Progenitor cell of endocrine pancreas (in vitro differentiated cells): ENCODE data around the gene CA5B. TPM values are rescaled to one million over a fixed set of nuclear protein-coding genes. Genes with fewer than 3 reads are reported as not detected.
"Not testable (repeated sequence)": the region's sequence is repeated elsewhere in the genome, so short reads cannot be mapped to it uniquely, and the experiment has no call there.

Experiments used
- DNase-seq: peaks from one replicate; pipeline ENCODE4 v3.0.0; 2021; ENCODE audit warnings: low spot score; ENCODE audit not compliant: unreplicated experiment
- H3K27ac Mint-ChIP-seq: 2 replicates; pipeline ENCODE4 v1.8.0; 2021; ENCODE audit warnings: mild to moderate bottlenecking, moderate library complexity, mixed read lengths
- H3K27me3 Mint-ChIP-seq: 2 replicates; pipeline ENCODE4 v1.8.0; 2021; ENCODE audit warnings: mixed read lengths
- H3K36me3 Mint-ChIP-seq: 2 replicates; pipeline ENCODE4 v1.8.0; 2022; ENCODE audit warnings: mixed read lengths; ENCODE audit not compliant: insufficient read depth
- H3K4me1 Mint-ChIP-seq: 2 replicates; pipeline ENCODE4 v1.8.0; 2021; ENCODE audit warnings: low read depth, mixed read lengths
- H3K4me3 Mint-ChIP-seq: 2 replicates; pipeline ENCODE4 v1.8.0; 2021; ENCODE audit warnings: low read depth, mild to moderate bottlenecking, moderate library complexity, mixed read lengths
- H3K9me3 Mint-ChIP-seq: 2 replicates; pipeline ENCODE4 v1.8.0; 2021; ENCODE audit warnings: low read depth, mixed read lengths
- long read RNA-seq: library from polyadenylated mRNA; unstranded; transcript quantifications from one replicate; pipeline ENCODE4 v2.0.0, GENCODE V29; 2020
- total RNA-seq: library from RNA; stranded (reverse); gene quantifications from 2 replicates; pipeline ENCODE4 v1.2.1, GENCODE V29; 2021
- TF ChIP-seq, protein P1 (sequence below): fragments of 200-600 bp; sonication (generic); IDR thresholded peaks from one replicate; pipeline ENCODE4 v1.5.0; 2021; ENCODE audit warnings: antibody characterized with exemption, mild to moderate bottlenecking; ENCODE audit not compliant: unreplicated experiment

The CA5B gene
- total RNA-seq = 9.3 and 9.7 TPM in 2 replicates
- long read RNA-seq, partial matches to known transcripts = 0 of 6 reads
- long read RNA-seq, other reads (novel, unspliced or antisense) = 4 of 6 reads

- no peaks in the 10 kb centered on the region for H3K9me3 Mint-ChIP-seq
- DNase-seq = peak; percentile 99
- peaks cover 12% of the 10 kb centered on the region for H3K4me1 Mint-ChIP-seq
- peaks cover 24% of the 10 kb centered on the region for H3K27me3 Mint-ChIP-seq
- peak within 1 kb of the TSS; percentile 85 for H3K27ac Mint-ChIP-seq
- no peaks in the 10 kb centered on the region for H3K36me3 Mint-ChIP-seq
- peak within 1 kb of the TSS; percentile 84 for H3K4me3 Mint-ChIP-seq
- TF ChIP-seq, protein P1, sequence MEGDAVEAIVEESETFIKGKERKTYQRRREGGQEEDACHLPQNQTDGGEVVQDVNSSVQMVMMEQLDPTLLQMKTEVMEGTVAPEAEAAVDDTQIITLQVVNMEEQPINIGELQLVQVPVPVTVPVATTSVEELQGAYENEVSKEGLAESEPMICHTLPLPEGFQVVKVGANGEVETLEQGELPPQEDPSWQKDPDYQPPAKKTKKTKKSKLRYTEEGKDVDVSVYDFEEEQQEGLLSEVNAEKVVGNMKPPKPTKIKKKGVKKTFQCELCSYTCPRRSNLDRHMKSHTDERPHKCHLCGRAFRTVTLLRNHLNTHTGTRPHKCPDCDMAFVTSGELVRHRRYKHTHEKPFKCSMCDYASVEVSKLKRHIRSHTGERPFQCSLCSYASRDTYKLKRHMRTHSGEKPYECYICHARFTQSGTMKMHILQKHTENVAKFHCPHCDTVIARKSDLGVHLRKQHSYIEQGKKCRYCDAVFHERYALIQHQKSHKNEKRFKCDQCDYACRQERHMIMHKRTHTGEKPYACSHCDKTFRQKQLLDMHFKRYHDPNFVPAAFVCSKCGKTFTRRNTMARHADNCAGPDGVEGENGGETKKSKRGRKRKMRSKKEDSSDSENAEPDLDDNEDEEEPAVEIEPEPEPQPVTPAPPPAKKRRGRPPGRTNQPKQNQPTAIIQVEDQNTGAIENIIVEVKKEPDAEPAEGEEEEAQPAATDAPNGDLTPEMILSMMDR = peak; percentile 18
Observed at GRCh38 chrX:15737959-15738902, at the start of gene CA5B. Gene CA5B (plus strand): TSS chrX:15738270. CDS start chrX:15750024, 11,754 bp downstream.

DNA sequence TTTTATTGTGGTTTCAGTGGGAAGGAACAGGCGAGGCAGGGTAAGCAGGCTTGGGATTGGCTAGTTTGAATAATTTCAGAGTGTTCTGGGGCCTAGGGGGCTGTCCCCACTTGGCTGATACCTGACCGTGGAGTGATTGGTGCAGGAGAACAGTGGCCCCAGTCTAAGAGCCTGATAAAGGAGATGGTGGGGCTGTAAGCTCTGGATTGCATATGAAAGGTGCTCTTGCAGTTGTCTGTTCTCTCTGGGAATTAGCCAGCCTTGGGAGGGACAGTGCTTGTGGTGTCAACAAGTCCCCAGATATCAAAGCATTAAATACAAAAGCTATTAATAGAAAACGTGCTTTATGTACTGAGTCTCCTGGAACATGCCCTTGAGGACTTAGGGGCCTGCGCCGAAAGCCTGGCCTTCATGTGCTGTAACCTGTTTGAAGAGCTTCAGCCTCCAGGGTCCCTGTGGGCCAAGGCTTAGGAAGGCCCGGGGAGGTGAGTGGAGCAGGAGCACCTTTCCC lies 43.1 kb upstream of the CA5B start:
- Mint-ChIP-seq H3K9me3 (no peaks in the 10 kb centered on the region), H3K27ac (peak overlapping the region; percentile 2), H3K4me3 (no peak overlapping the region), H3K36me3 (peaks cover 7% of the 10 kb centered on the region), H3K27me3 (no peaks in the 10 kb centered on the region), H3K4me1 (no peaks in the 10 kb centered on the region)
- no peak for DNase-seq
- TF ChIP-seq, protein P1 = no peak

GRCh38 chrX:15696516-15696915 lies 41.6 kb upstream of the CA5B start:
- Mint-ChIP-seq H3K4me1 (no peaks in the 10 kb centered on the region), H3K36me3 (peaks cover 7% of the 10 kb centered on the region), H3K27me3 (no peaks in the 10 kb centered on the region), H3K4me3 (no peak overlapping the region), H3K27ac (no peak overlapping the region), H3K9me3 (no peaks in the 10 kb centered on the region)
- TF ChIP-seq, protein P1 = no peak
- DNase-seq = no peak

GRCh38 chrX:15702488-15703371 lies 35.3 kb upstream of the CA5B start:
- Mint-ChIP-seq H3K4me1 (no peaks in the 10 kb centered on the region), H3K9me3 (no peaks in the 10 kb centered on the region), H3K27me3 (no peaks in the 10 kb centered on the region), H3K27ac (no peak overlapping the region), H3K4me3 (no peak overlapping the region), H3K36me3 (peaks cover 4% of the 10 kb centered on the region)
- TF ChIP-seq, protein P1 = no peak
- no peak for DNase-seq

- H3K27ac Mint-ChIP-seq, DNase-seq, H3K27me3 Mint-ChIP-seq, H3K4me3 Mint-ChIP-seq, H3K4me1 Mint-ChIP-seq, H3K9me3 Mint-ChIP-seq, H3K36me3 Mint-ChIP-seq: not testable (repeated sequence)
Observed at GRCh38 chrX:15703809-15704208, 34.3 kb upstream of the CA5B start.

DNA sequence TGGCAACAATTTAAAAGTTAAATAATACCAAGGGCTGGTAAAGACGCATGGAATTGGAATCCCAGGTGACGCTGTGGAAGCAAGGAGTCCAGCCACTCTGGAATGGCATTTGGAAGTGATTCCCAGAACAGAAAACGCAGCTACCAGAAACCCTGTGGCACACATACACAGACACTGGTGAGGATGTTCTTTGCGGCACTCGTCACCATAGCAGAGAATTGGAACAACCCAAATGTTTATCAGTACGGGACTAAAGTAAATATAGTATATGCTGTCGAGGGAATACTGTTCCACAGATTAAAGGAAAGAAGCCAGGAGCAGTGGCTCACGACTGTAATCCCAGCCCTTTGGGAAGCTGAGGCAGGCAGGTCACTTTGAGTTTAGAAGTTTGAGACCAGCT lies 33.8 kb upstream of the CA5B start:
- H3K4me1 Mint-ChIP-seq, H3K36me3 Mint-ChIP-seq: not testable (repeated sequence)

More for the DNA sequence above, 33.8 kb upstream of the CA5B start:
- H3K9me3 Mint-ChIP-seq, H3K27ac Mint-ChIP-seq, H3K4me3 Mint-ChIP-seq, H3K27me3 Mint-ChIP-seq, DNase-seq: not testable (repeated sequence)
